SK-N-SH treated with all-trans-retinoic acid at 6 μM for 48 hours (cell line): Measurements from ENCODE around the gene DMD.

Experiments used
- ATAC-seq: fragments of 200-7000 bp; cut with Tn5 transposase; 3 replicates; pipeline ENCODE4 v1.9.1; 2020; ENCODE audit warnings: mild to moderate bottlenecking, moderate library complexity
- ARNTL ChIP-seq: fragments of 450-650 bp; formaldehyde crosslinking; IDR thresholded peaks from 2 replicates; pipeline ENCODE4 v1.5.0; 2020; ENCODE audit warnings: low read depth, mild to moderate bottlenecking, moderate library complexity, borderline replicate concordance
- BACH2 ChIP-seq: fragments of 250-450 bp; sonication (Bioruptor Pico); IDR thresholded peaks from 2 replicates; pipeline ENCODE4 v1.9.0; 2021; ENCODE audit warnings: mild to moderate bottlenecking, borderline replicate concordance
- CREB5 ChIP-seq: fragments of 250-450 bp; sonication (Bioruptor Pico); IDR thresholded peaks from 2 replicates; pipeline ENCODE4 v1.5.1; 2020; ENCODE audit warnings: low read depth, mild to moderate bottlenecking, moderate library complexity
- CSRNP3 ChIP-seq: fragments of 250-450 bp; sonication (Bioruptor Pico); IDR thresholded peaks from 2 replicates; pipeline ENCODE4 v1.5.1; 2021; ENCODE audit warnings: mild to moderate bottlenecking, moderate library complexity
- ESRRG ChIP-seq: fragments of 250-450 bp; sonication (Bioruptor Pico); IDR thresholded peaks from 2 replicates; pipeline ENCODE4 v1.6.1; 2021; ENCODE audit warnings: mild to moderate bottlenecking
- GLIS3 ChIP-seq: fragments of 250-450 bp; sonication (Bioruptor Pico); IDR thresholded peaks from 2 replicates; pipeline ENCODE4 v1.5.0; 2020; ENCODE audit warnings: mild to moderate bottlenecking, moderate library complexity
- ISL1 ChIP-seq: fragments of 250-450 bp; sonication (Bioruptor Pico); IDR thresholded peaks from 2 replicates; pipeline ENCODE4 v2.1.2; 2022; ENCODE audit warnings: mild to moderate bottlenecking, moderate library complexity
- OSR1 ChIP-seq: fragments of 250-450 bp; sonication (Bioruptor Pico); IDR thresholded peaks from 2 replicates; pipeline ENCODE4 v1.8.0; 2022; ENCODE audit warnings: moderate library complexity, mild to moderate bottlenecking, inconsistent platforms
- PATZ1 ChIP-seq: fragments of 250-450 bp; sonication (Bioruptor Pico); IDR thresholded peaks from 2 replicates; pipeline ENCODE4 v1.8.0; 2020; ENCODE audit warnings: mild to moderate bottlenecking, moderate library complexity, borderline replicate concordance
- POU6F1 ChIP-seq: fragments of 250-450 bp; sonication (Bioruptor Pico); IDR thresholded peaks from 2 replicates; pipeline ENCODE4 v1.8.0; 2021; ENCODE audit warnings: low read depth, mild to moderate bottlenecking, moderate library complexity, borderline replicate concordance
- PPARA ChIP-seq: fragments of 250-450 bp; sonication (Bioruptor Pico); IDR thresholded peaks from 2 replicates; pipeline ENCODE4 v1.5.0; 2020; ENCODE audit warnings: mild to moderate bottlenecking, borderline replicate concordance
- RARB ChIP-seq: fragments of 250-450 bp; sonication (Bioruptor Pico); IDR thresholded peaks from 2 replicates; pipeline ENCODE4 v1.8.0; 2021; ENCODE audit warnings: mild to moderate bottlenecking, moderate library complexity
- TCF4 ChIP-seq: fragments of 250-450 bp; sonication (Bioruptor Pico); IDR thresholded peaks from 2 replicates; pipeline ENCODE4 v1.8.0; 2021; ENCODE audit warnings: mild to moderate bottlenecking, moderate library complexity, borderline replicate concordance
- TOX ChIP-seq: fragments of 250-450 bp; sonication (Bioruptor Pico); IDR thresholded peaks from 2 replicates; pipeline ENCODE4 v1.8.0; 2021; ENCODE audit warnings: mild to moderate bottlenecking, moderate library complexity, borderline replicate concordance
- TSHZ2 ChIP-seq: fragments of 250-450 bp; sonication (Bioruptor Pico); IDR thresholded peaks from 2 replicates; pipeline ENCODE4 v1.5.0; 2020; ENCODE audit warnings: mild to moderate bottlenecking, moderate library complexity
- ZC3H10 ChIP-seq: fragments of 250-450 bp; sonication (Bioruptor Pico); IDR thresholded peaks from 2 replicates; pipeline ENCODE4 v1.5.1; 2021; ENCODE audit warnings: mild to moderate bottlenecking, moderate library complexity
- ZFP3 ChIP-seq: fragments of 250-450 bp; sonication (Bioruptor Pico); IDR thresholded peaks from 2 replicates; pipeline ENCODE4 v1.5.0; 2020; ENCODE audit warnings: mild to moderate bottlenecking, moderate library complexity
- ZFP30 ChIP-seq: fragments of 450-650 bp; formaldehyde crosslinking; IDR thresholded peaks from 2 replicates; pipeline ENCODE4 v1.5.0; 2022; ENCODE audit warnings: mild to moderate bottlenecking, moderate library complexity
- ZNF565 ChIP-seq: fragments of 450-650 bp; formaldehyde crosslinking; conservative IDR thresholded peaks from 2 replicates; pipeline ENCODE4 v1.5.0; 2020; ENCODE audit warnings: low read depth, mild to moderate bottlenecking, moderate library complexity
- ZNF70 ChIP-seq: fragments of 450-650 bp; formaldehyde crosslinking; IDR thresholded peaks from 2 replicates; pipeline ENCODE4 v1.5.0; 2020; ENCODE audit warnings: mild to moderate bottlenecking, moderate library complexity
- ZNF8 ChIP-seq: fragments of 450-650 bp; formaldehyde crosslinking; IDR thresholded peaks from 2 replicates; pipeline ENCODE4 v1.5.0; 2020; ENCODE audit warnings: mild to moderate bottlenecking, moderate library complexity

Gene DMD

GRCh38 chrX:32642283-32642682 lies 569.1 kb downstream of the DMD start:
- no peak for TF ChIP-seq ZNF70 (CRISPR knock-in tag)
- TF ChIP-seq ARNTL: no peak
- TF ChIP-seq ISL1: no peak
- no peak for TF ChIP-seq CSRNP3 (CRISPR knock-in tag)
- TF ChIP-seq PATZ1 (CRISPR knock-in tag): no peak
- no peak for TF ChIP-seq POU6F1 (CRISPR knock-in tag)
- no peak for TF ChIP-seq RARB (CRISPR knock-in tag)
- TF ChIP-seq OSR1 (CRISPR knock-in tag): no peak
- TF ChIP-seq TCF4 (CRISPR knock-in tag): no peak
- no peak for TF ChIP-seq ZNF565 (CRISPR knock-in tag)
- no peak for TF ChIP-seq PPARA (CRISPR knock-in tag)
- TF ChIP-seq ZFP30 (CRISPR knock-in tag): no peak
- TF ChIP-seq ZFP3 (CRISPR knock-in tag): no peak
- no peak for TF ChIP-seq BACH2 (CRISPR knock-in tag)
- no peak for TF ChIP-seq TSHZ2
- no peak for TF ChIP-seq ZNF8 (CRISPR knock-in tag)
- TF ChIP-seq ESRRG: no peak
- TF ChIP-seq ZC3H10 (CRISPR knock-in tag): no peak
- no peak for TF ChIP-seq TOX
- ATAC-seq: no peak

GRCh38 chrX:32618154-32618553 lies 593.2 kb downstream of the DMD start:
- ATAC-seq: no peak
- TF ChIP-seq ZNF565 (CRISPR knock-in tag) (no peak), BACH2 (CRISPR knock-in tag) (no peak), ZNF70 (CRISPR knock-in tag) (no peak), PATZ1 (CRISPR knock-in tag) (no peak), ZFP3 (CRISPR knock-in tag) (no peak), POU6F1 (CRISPR knock-in tag) (no peak)
- TF ChIP-seq, all 23 proteins: peak for 0

GRCh38 chrX:32614707-32615106 lies 596.6 kb downstream of the DMD start:
- no peak for ATAC-seq
- no peak for TF ChIP-seq CSRNP3 (CRISPR knock-in tag)
- no peak for TF ChIP-seq CREB5 (CRISPR knock-in tag)
- no peak for TF ChIP-seq TSHZ2
- TF ChIP-seq GLIS3 (CRISPR knock-in tag): no peak
- no peak for TF ChIP-seq PPARA (CRISPR knock-in tag)
